B cell (primary cell): Measurements from ENCODE around the gene ANAPC4.

Source experiments
- EZH2 ChIP-seq: IDR thresholded peaks from 2 replicates; pipeline ENCODE4 v1.6.1; 2012; ENCODE audit warnings: borderline replicate concordance, low read depth, mild to moderate bottlenecking, moderate library complexity, low read length; ENCODE audit not compliant: insufficient read depth, poor library complexity, severe bottlenecking
- TF ChIP-seq, protein P1 (sequence below): fragments of 200-600 bp; IDR thresholded peaks from one replicate; pipeline ENCODE4 v1.8.0; 2022; ENCODE audit warnings: antibody characterized with exemption, mild to moderate bottlenecking

DNA sequence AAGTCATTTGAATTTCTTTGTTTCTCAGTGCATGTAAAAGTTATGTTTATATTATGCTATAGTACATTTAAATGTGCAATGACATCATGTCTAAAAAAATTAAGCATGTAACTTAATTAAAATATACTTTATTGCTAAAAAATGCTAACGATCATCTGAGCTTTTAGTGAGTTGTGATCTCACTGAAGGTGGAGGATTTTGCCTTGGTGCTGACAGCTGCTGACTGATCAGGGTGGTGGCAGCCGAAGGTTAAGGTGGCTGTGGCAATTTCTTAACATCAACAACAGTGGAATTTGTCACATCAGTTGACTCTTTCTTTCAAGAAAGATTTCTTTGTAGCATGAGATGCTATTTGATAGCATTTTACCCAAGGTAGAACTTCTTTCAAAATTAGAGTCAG lies 6.6 kb downstream of the ANAPC4 start:
- TF ChIP-seq, protein P1, sequence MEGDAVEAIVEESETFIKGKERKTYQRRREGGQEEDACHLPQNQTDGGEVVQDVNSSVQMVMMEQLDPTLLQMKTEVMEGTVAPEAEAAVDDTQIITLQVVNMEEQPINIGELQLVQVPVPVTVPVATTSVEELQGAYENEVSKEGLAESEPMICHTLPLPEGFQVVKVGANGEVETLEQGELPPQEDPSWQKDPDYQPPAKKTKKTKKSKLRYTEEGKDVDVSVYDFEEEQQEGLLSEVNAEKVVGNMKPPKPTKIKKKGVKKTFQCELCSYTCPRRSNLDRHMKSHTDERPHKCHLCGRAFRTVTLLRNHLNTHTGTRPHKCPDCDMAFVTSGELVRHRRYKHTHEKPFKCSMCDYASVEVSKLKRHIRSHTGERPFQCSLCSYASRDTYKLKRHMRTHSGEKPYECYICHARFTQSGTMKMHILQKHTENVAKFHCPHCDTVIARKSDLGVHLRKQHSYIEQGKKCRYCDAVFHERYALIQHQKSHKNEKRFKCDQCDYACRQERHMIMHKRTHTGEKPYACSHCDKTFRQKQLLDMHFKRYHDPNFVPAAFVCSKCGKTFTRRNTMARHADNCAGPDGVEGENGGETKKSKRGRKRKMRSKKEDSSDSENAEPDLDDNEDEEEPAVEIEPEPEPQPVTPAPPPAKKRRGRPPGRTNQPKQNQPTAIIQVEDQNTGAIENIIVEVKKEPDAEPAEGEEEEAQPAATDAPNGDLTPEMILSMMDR = no peak
- TF ChIP-seq EZH2 = no peak
